ENCODE measurements around the gene IL1R2. TPM values are rescaled to one million over a fixed set of nuclear protein-coding genes. Genes with fewer than 3 reads are reported as not detected.

Gene IL1R2
- total RNA-seq, 2 donors from 2014 or later, result 0.73 TPM; not detected in 1

- Mint-ChIP-seq H3K9me3 (no peaks in the 10 kb centered on the region), H3K27ac (no peak overlapping the region), H3K4me1 (no peaks in the 10 kb centered on the region), H3K36me3 (ENCODE audit: low read depth) (no peaks in the 10 kb centered on the region), H3K4me3 (no peak overlapping the region), H3K27me3 (ENCODE audit: insufficient read depth) (no peaks in the 10 kb centered on the region)
- H3K9ac ChIP-seq (ENCODE audit: extremely low read depth, low read length, poor library complexity, severe bottlenecking), result no peak overlapping the region
- H3K4me3 ChIP-seq (ENCODE audit: low read length), result no peak overlapping the region
- H3K4me1 ChIP-seq (ENCODE audit: control insufficient read depth, insufficient read depth, low read length), result no peaks in the 10 kb centered on the region
- 89 to 91% methylated on average over 3 of the region's 3 CpGs for WGBS, 2 experiments (ENCODE audit: insufficient coverage in 1 of 2, insufficient read length in 1 of 2)
- H3K9me3 ChIP-seq (ENCODE audit: control insufficient read depth, low read length), result no peaks in the 10 kb centered on the region
- no peaks in the 10 kb centered on the region for H3K27me3 ChIP-seq (ENCODE audit: control insufficient read depth, insufficient read depth, low read length, poor library complexity, severe bottlenecking)
- no peak overlapping the region for H3K27ac ChIP-seq (ENCODE audit: low read depth, low read length)
- DNase-seq, result no peak
- H3K36me3 ChIP-seq (ENCODE audit: control insufficient read depth, insufficient read depth, low read length), result no peaks in the 10 kb centered on the region
- no peak for TF ChIP-seq CTCF (conservative IDR thresholded peaks at IDR 0.05)
Observed at GRCh38 chr2:101947374-101947773, 44.4 kb upstream of the IL1R2 start.

GRCh38 chr2:101948625-101949155, 43.1 kb upstream of the IL1R2 start:
- Histone ChIP-seq H3K36me3 (ENCODE audit: control insufficient read depth, insufficient read depth, low read length) (no peaks in the 10 kb centered on the region), H3K4me3 (ENCODE audit: low read length) (no peak overlapping the region), H3K4me1 (ENCODE audit: control insufficient read depth, insufficient read depth, low read length) (no peaks in the 10 kb centered on the region), H3K27me3 (ENCODE audit: control insufficient read depth, insufficient read depth, low read length, poor library complexity, severe bottlenecking) (no peaks in the 10 kb centered on the region), H3K9ac (ENCODE audit: extremely low read depth, low read length, poor library complexity, severe bottlenecking) (no peak overlapping the region), H3K9me3 (ENCODE audit: control insufficient read depth, low read length) (no peaks in the 10 kb centered on the region), H3K27ac (ENCODE audit: low read depth, low read length) (no peak overlapping the region)
- TF ChIP-seq CTCF (conservative IDR thresholded peaks at IDR 0.05), result no peak
- H3K4me3 Mint-ChIP-seq, result no peak overlapping the region
- H3K36me3 Mint-ChIP-seq (ENCODE audit: low read depth), result no peaks in the 10 kb centered on the region
- H3K27ac Mint-ChIP-seq, result no peak overlapping the region
- no peaks in the 10 kb centered on the region for H3K9me3 Mint-ChIP-seq
- DNase-seq, result no peak
- no peaks in the 10 kb centered on the region for H3K27me3 Mint-ChIP-seq (ENCODE audit: insufficient read depth)
- H3K4me1 Mint-ChIP-seq, result no peaks in the 10 kb centered on the region

GRCh38 chr2:101949304-101949703, 42.5 kb upstream of the IL1R2 start:
- WGBS, 2 experiments (ENCODE audit: insufficient coverage in 1 of 2, insufficient read length in 1 of 2), result 60 to 89% methylated on average over 1 of the region's 1 CpG
- Mint-ChIP-seq H3K4me1 (no peaks in the 10 kb centered on the region), H3K9me3 (no peaks in the 10 kb centered on the region), H3K27me3 (ENCODE audit: insufficient read depth) (no peaks in the 10 kb centered on the region), H3K36me3 (ENCODE audit: low read depth) (no peaks in the 10 kb centered on the region), H3K27ac (no peak overlapping the region), H3K4me3 (no peak overlapping the region)
- no peak overlapping the region for H3K27ac ChIP-seq (ENCODE audit: low read depth, low read length)
- no peak overlapping the region for H3K4me3 ChIP-seq (ENCODE audit: low read length)
- no peaks in the 10 kb centered on the region for H3K36me3 ChIP-seq (ENCODE audit: control insufficient read depth, insufficient read depth, low read length)
- no peaks in the 10 kb centered on the region for H3K4me1 ChIP-seq (ENCODE audit: control insufficient read depth, insufficient read depth, low read length)
- H3K27me3 ChIP-seq (ENCODE audit: control insufficient read depth, insufficient read depth, low read length, poor library complexity, severe bottlenecking), result no peaks in the 10 kb centered on the region
- TF ChIP-seq CTCF (conservative IDR thresholded peaks at IDR 0.05), result no peak
- no peak for DNase-seq
- H3K9ac ChIP-seq (ENCODE audit: extremely low read depth, low read length, poor library complexity, severe bottlenecking), result no peak overlapping the region
- H3K9me3 ChIP-seq (ENCODE audit: control insufficient read depth, low read length), result no peaks in the 10 kb centered on the region

Data from endodermal cell (in vitro differentiated cells).